Measurements from ENCODE around the gene PEX12.
"Not testable (repeated sequence)": the region's sequence is repeated elsewhere in the genome, so short reads cannot be mapped to it uniquely, and the experiment has no call there.

DNA sequence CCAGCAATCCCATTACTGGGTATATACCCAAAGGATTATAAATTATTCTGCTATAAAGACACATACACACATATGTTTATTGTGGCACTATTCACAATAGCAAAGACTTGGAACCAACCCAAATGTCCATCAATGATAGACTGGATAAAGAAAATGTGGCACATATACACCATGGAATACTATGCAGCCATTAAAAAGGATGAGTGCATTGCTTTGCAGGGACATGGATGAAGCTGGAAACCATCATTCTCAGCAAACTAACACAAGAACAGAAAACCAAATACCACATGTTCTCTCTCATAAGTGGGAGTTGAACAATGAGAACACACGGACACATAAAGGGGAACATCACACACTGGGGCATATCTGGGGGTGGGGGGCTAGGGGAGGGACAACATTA is 49.0 kb downstream of the PEX12 start:
- TF ChIP-seq, protein P1, sequence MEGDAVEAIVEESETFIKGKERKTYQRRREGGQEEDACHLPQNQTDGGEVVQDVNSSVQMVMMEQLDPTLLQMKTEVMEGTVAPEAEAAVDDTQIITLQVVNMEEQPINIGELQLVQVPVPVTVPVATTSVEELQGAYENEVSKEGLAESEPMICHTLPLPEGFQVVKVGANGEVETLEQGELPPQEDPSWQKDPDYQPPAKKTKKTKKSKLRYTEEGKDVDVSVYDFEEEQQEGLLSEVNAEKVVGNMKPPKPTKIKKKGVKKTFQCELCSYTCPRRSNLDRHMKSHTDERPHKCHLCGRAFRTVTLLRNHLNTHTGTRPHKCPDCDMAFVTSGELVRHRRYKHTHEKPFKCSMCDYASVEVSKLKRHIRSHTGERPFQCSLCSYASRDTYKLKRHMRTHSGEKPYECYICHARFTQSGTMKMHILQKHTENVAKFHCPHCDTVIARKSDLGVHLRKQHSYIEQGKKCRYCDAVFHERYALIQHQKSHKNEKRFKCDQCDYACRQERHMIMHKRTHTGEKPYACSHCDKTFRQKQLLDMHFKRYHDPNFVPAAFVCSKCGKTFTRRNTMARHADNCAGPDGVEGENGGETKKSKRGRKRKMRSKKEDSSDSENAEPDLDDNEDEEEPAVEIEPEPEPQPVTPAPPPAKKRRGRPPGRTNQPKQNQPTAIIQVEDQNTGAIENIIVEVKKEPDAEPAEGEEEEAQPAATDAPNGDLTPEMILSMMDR (IDR thresholded peaks at IDR 0.05): not testable (repeated sequence)
- not testable (repeated sequence) for TF ChIP-seq POLR2A (IDR thresholded peaks at IDR 0.05; ENCODE audit: low read depth)
